Caki2 (cell line): ENCODE data around the gene GCK. TPM values are rescaled to one million over a fixed set of nuclear protein-coding genes. Genes with fewer than 3 reads are reported as not detected.

Experiments used
- DNase-seq: peaks from one replicate; pipeline ENCODE4 v3.0.0-alpha.2; 2015; ENCODE audit warnings: low read depth
- in situ Hi-C: cut with HindIII; loops from 2 replicates; pipeline ENCODE4 v1.10.0; 2016; ENCODE audit warnings: low sequenced_read_pairs, low pct_unique_long_range_greater_than_20kb, mixed read lengths
- total RNA-seq: library from RNA; depleted of rRNA; stranded (reverse); fragments of >200 nt; shearing (Covaris generic); gene quantifications from 2 replicates; pipeline ENCODE4 v1.2.3, GENCODE V29; 2014; ENCODE audit warnings: low replicate concordance

Gene GCK
- total RNA-seq, 1 experiment from 2014 or later: not detected

DNA sequence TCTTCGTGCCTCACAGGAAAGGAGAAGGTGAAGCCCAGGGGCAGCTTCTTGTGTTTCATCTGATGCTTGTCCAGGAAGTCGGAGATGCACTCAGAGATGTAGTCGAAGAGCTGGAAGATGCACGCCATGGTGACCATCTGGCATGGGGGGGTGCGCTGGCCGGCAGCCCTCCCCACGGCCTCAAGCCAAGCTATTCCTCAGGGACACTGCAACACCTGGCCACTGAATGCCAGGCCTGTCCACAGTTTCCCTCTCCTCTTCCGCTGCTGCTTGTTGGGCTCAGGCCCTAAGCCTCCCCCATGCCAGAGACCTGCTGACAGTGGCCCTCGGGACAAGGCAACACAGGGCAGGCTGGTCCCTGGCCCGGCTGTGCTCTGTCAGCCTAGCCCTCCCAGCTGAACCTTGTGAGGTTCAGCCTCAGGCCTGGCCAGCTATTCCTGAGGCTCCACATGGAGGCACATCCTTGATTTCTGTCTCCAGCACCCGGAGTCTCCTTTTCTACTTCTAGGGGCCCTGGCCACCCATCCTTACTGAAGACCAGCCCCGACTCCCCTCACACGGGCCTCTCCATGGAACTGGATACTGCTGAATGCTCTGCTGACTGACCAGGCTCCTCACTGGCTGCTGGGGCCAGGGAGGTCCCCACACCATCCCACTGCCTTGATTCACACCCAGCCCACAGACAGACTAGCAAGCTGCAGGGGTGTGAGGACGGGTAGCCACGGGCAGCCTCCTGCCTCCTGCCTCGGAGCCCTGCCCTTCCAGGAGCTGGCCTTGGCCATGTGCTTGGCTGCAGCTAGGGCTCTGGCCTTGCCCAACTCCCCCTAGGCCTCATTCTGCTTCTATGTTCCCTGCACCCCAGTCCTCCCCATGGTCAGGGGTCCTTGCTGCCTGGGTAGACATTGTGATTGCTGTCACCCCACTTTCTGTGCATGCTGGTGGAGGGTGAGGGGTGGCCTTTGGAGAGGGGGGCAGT, 38.0 kb downstream of the GCK start:
- in situ Hi-C loops: no loop called here
- DNase-seq: no peak

DNA sequence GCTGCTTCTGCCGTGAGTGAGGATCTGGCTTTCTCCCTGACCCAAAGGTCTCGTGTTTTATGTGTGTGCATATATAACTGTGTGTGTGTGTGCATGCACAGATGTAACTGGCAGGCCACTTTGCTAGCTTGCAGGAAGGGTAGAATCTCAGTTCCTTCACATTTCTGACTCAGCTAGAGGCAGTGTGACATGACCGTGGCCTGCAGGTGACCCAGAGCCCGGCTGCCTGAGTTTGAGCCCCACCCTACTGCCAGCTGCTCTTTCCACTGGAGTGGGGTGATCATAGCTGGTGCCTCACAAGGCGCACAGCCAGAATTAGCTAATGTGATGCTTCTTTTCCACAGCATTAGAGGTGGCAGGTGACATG, 38.8 kb downstream of the GCK start:
- in situ Hi-C loops: no loop called here
- peak; percentile 50 for DNase-seq

DNA sequence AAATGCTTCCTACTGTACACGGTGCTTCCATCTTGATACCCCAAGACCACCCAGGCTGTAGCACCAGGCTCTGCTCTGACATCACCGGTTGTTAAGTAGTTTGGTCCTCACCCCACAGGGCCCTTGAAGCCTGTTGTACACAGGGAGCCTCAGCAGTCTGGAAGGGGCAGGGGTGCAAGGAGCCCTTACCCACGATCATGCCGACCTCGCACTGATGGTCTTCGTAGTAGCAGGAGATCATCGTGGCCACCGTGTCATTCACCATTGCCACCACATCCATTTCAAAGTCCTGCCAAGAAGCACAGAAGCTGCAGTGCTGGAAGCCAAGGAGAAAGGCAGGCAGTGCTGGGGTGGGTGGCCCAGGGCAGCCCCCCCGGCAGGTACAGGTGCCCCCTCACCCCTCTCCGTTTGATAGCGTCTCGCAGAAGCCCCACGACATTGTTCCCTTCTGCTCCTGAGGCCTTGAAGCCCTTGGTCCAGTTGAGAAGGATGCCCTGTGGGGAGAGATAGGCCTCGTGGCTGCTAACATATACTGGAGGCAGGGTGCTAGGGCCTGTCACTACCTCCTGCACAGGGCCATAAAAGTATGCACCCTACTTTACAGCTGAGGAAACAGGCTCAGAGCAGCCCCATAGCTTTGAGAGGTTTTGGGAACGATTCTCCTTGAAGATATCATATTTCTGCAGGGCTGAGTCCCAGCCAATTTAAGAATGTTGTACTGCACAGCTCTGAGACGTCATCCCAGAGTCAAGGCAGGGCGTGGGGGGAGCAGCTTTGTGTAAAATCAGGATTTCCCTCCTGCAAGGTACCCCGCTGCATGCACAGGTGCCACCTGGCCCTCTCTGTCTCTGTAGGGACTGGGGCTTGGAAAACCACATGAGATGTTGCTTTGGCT, 39.4 kb downstream of the GCK start:
- in situ Hi-C loops: no loop called here
- no peak for DNase-seq

DNA sequence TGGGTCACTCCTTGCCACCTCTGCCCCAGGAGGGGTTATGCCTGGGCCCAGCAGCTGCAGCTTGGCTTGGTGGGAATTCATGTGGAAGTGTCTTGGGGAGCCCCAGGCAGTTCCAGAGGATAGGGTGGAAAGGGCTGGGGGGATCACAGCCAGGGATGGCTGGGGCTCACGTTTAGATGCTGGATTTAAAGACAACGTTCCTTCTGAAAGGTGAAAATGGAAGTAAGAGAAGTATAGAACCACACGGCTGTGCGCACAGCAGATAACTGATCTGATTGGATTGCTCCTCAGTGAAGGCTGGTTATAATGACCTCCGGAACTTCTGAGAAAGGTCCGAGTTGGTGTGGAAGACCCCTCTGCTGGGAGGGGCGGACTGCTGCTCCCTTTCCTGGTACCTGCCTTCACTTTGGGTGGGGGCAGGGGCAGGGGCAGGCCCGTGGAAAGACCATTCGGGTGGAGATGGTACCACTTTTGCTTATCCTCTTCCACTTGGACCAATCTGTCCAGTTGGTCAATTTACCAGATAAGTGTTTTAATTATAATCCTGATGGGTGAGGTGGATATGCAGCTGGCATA, 40.2 kb downstream of the GCK start:
- no peak for DNase-seq
- in situ Hi-C loops: no loop called here

DNA sequence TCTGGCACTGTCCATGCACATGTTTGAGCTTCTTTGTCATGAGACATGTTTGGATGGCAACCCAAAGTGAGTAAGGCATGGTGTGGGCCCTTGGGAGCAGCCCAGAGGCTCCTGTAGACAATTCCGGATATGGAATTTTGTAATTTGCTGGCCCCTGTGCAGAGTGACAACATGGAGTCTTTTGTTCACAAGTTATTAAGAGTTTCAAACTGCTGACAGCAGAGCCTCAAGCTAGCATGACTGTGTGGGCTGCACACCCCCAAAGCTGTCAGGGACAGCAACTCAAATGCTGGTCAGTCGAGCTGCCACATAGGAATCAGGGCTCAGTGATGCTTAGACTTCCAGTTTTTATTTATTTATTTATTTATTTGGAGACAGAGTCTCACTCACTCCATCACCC, 41.1 kb downstream of the GCK start:
- in situ Hi-C loops: no loop called here
- DNase-seq: no peak

- in situ Hi-C loops: no loop called here
- DNase-seq: no peak
Measured at GRCh38 chr7:44147026-44147991, 41.9 kb downstream of the GCK start.

DNA sequence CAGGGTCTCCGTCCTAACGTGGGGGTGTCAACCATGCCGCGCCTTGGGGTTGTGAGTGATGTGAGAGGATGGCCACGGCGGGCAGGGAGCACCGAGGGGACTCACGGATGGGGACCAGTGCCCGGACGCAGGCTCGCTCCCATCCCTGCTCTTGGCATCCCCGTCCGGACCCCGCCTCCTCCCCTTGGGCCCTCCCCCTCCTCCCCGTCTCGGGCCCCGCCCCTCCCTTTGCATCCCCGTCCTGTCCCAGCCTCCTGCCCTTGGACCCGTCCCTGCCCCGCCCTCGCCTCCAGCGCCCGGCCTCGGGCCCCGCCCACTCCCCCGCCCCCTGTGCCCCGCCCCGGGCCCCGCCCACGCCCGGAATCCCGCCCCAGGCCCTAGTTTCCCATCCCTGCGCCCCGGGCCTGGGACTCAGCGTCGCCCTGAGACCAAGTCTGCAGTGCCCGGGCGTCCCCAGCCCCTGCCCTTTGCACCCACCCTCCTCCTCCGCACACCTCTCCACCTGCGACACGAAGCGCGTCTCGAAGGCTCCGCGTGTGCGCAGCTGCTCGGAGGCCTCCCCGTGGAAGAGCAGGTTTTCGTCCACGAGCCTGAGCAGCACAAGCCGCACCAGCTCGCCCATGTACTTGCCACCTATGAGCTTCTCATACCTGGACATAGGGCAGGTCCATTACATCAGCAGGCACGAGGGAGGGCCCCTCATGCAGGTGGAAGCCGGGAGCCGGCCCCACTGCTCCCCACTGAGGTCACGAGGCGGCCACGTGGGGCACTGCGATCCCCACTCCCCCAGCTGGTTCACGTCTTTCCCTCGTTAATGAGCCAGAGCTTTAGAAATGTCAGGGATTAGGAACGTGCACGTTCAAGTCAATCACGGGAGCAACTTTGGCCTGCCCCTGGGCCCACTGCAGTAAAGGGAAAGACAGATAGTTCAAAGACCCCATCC, 43.0 kb downstream of the GCK start:
- no peak for DNase-seq
- in situ Hi-C loops: no loop called here

GRCh38 chr7:44145479-44145968, 43.7 kb downstream of the GCK start:
- DNase-seq: no peak
- in situ Hi-C loops: no loop called here

GRCh38 chr7:44144968-44145478, 44.2 kb downstream of the GCK start:
- no peak for DNase-seq
- in situ Hi-C loops: no loop called here

GRCh38 chr7:44144426-44144967, 44.7 kb downstream of the GCK start:
- in situ Hi-C loops: no loop called here
- DNase-seq: no peak

DNA sequence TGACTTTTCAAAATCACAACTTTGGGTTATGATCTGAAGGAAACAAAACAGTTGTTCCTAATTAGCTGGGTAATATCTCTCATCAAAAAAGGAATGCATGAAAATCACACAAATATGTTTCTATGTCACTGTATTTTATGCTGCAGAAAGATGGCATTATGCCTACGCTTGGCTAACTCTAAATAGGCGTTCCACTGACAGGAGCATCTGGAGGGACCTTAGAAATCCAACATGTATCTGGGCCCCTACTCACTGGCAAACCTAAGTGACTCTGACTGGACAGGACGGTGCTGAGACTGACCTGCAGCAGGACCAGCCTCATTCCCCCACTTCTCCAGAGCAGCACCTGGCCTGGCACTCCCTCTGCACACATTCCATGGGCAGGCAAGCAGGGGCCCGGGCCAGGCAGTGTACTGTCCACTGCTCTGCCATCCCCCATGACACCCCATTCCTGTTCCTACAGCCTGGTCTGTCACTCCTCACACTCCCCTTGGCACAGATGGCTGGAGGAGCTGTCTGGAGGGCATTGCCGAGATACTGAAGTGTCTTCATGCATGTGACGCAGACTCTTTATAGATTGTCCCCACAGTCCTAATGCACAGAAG, 45.5 kb downstream of the GCK start:
- no peak for DNase-seq
- in situ Hi-C loops: no loop called here

DNA sequence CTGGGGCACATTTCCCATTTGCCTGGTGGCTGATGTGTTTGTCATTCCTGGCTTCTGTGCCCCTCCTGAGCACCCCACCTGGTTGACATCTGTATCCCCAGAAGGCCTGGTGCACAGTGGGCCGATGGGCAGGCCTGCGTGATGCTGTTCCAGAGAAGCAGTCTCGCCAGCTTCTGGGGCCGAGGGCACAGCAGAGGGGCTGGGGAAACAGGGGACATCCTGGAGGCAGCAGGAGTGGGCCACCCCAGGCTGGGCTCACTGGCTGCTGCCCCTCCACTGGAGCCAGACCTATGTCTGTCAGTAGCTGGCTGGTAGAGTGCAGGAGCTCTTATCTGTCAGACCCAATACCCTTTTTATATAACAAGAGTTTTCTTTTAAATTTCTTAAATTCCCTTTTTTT, 47.2 kb downstream of the GCK start:
- in situ Hi-C loops: no loop called here
- no peak for DNase-seq

GRCh38 chr7:44141221-44141850, 47.9 kb downstream of the GCK start, which contains the start of gene MYL7:
Gene MYL7, minus strand, starts transcription at chr7:44141332. Its CDS starts 27 bp downstream, at chr7:44141305.
- in situ Hi-C loops: no loop called here

DNA sequence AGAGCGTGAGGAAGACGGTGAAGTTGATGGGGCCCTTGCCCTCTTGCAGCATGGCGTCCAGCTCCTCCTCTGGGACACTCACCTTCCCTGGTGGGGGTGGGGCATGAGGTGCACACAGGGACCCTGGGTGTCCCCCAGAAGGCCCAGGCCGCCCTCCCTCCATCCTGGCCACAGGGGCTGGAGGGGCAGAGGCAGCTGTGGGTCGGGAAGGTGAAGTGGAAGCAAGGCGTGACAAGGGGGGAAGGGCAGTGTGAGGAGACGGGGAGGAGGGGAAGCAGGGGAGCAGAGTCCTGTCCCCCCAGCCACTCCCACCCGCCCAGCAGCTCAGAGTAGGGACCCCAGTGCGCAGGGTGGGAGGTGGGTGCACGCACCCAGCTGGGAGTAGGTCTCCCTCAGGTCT, 48.9 kb downstream of the GCK start:
- DNase-seq: no peak
- in situ Hi-C loops: no loop called here

More at GRCh38 chr7:44141221-44141850, 47.9 kb downstream of the GCK start, which contains the start of gene MYL7:
- DNase-seq: no peak

GRCh38 chr7:44139311-44140010, 49.8 kb downstream of the GCK start:
- no peak for DNase-seq
- in situ Hi-C loops: no loop called here
